Measurements from ENCODE around the gene NEK1. TPM values are rescaled to one million over a fixed set of nuclear protein-coding genes. Genes with fewer than 3 reads are reported as not detected.

NEK1 gene
- total and polyA plus RNA-seq, 2 donors (not counting 3 experiments of a cell fraction or from before 2014, with no cell fraction given), result 2.6 to 10.1 TPM

DNA sequence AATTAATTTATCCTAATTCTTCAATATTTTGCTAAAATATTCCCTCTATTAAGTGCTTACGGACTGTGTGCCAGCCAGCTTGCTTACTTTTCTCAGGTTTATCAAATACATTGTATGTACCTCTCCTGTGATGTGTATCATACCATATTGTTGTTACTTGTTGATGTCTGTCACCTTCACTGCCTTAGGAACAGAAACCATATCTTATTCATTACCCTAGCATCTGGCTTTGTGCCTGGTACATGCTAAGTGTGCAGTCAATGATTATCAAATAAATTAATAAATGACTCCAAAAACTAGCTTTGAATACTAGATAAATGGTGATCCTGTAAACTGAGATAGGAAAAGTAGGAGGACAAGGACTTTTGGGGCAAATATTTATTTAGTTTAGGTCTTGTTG lies 14.9 kb upstream of the NEK1 start:
- no TSS peak for BruUV-seq (replicated peaks)
- no peaks in the 10 kb centered on the region for H3K9me1 ChIP-seq (replicated peaks; ENCODE audit: control insufficient read depth, extremely low read depth, insufficient read depth, low read length)
- no peaks in the 10 kb centered on the region for H3K36me3 ChIP-seq (ENCODE audit: control insufficient read depth in 2 of 2, extremely low read depth in 1 of 2, insufficient read depth in 2 of 2, low read length in 2 of 2)
- no peak overlapping the region for H2AFZ ChIP-seq (ENCODE audit: low read depth, low read length)
- ChIA-PET CTCF (interaction anchor here (0.6 to 0.7 kb wide), 2 partner anchors 22 to 31 kb away, joined by 3 read pairs; no protein-coding TSS in a partner anchor), POLR2A (no interaction called here)
- dilution Hi-C loops (cut with MboI; ENCODE audit: extremely low pct_ligation_motif_present, low sequenced_read_pairs), result no loop called here
- intact Hi-C loops (cut with micrococcal nuclease), result no loop called here
- no peaks in the 10 kb centered on the region for H3K27me3 ChIP-seq (ENCODE audit: control insufficient read depth in 2 of 2, insufficient read depth in 2 of 2, low read length in 2 of 2)
- DNase-seq (ENCODE audit: low read depth, low spot score), result no peak
- peaks cover 56% of the 10 kb centered on the region for H3K79me2 ChIP-seq (ENCODE audit: control insufficient read depth, insufficient read depth, low read length)
- no peak for TF ChIP-seq POLR2A (IDR thresholded peaks at IDR 0.05; ENCODE audit: low read depth, low read length)
- no peak for TF ChIP-seq EZH2 (IDR thresholded peaks at IDR 0.05; ENCODE audit: borderline replicate concordance, low read depth, low read length, severe bottlenecking)
- no peak for TF ChIP-seq MYC (IDR thresholded peaks at IDR 0.05; ENCODE audit: low read depth, low read length)
- TF ChIP-seq, protein P1, sequence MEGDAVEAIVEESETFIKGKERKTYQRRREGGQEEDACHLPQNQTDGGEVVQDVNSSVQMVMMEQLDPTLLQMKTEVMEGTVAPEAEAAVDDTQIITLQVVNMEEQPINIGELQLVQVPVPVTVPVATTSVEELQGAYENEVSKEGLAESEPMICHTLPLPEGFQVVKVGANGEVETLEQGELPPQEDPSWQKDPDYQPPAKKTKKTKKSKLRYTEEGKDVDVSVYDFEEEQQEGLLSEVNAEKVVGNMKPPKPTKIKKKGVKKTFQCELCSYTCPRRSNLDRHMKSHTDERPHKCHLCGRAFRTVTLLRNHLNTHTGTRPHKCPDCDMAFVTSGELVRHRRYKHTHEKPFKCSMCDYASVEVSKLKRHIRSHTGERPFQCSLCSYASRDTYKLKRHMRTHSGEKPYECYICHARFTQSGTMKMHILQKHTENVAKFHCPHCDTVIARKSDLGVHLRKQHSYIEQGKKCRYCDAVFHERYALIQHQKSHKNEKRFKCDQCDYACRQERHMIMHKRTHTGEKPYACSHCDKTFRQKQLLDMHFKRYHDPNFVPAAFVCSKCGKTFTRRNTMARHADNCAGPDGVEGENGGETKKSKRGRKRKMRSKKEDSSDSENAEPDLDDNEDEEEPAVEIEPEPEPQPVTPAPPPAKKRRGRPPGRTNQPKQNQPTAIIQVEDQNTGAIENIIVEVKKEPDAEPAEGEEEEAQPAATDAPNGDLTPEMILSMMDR (IDR thresholded peaks at IDR 0.05; ENCODE audit: extremely low read depth in 1 of 2, insufficient read depth in 1 of 2, low read depth in 1 of 2, low read length in 2 of 2), result no peak
- TF ChIP-seq, protein P2, sequence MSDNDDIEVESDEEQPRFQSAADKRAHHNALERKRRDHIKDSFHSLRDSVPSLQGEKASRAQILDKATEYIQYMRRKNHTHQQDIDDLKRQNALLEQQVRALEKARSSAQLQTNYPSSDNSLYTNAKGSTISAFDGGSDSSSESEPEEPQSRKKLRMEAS (IDR thresholded peaks at IDR 0.05; ENCODE audit: insufficient read depth, insufficient read length), result no peak
- TF ChIP-seq FOS (IDR thresholded peaks at IDR 0.05; ENCODE audit: borderline replicate concordance, insufficient read depth, low read length), result no peak
- TF ChIP-seq GATA2 (IDR thresholded peaks at IDR 0.05; ENCODE audit: insufficient read depth, insufficient read length, low read depth, low read length), result no peak
- no peak for TF ChIP-seq JUN (IDR thresholded peaks at IDR 0.05; ENCODE audit: borderline replicate concordance, insufficient read depth, insufficient read length, low read depth)
- TF ChIP-seq POLR2AphosphoS5 (IDR thresholded peaks at IDR 0.05; ENCODE audit: insufficient read depth, low read depth, low read length), result no peak
- peaks cover 4% of the 10 kb centered on the region for H4K20me1 ChIP-seq (replicated peaks; ENCODE audit: control insufficient read depth, extremely low read depth, insufficient read depth, low read length)
- no peak overlapping the region for H3K4me3 ChIP-seq (replicated peaks in 1 of 3; ENCODE audit: insufficient read depth in 1 of 3, low read depth in 1 of 3, low read length in 3 of 3)
- peaks cover 8% of the 10 kb centered on the region for H3K4me1 ChIP-seq (ENCODE audit: control insufficient read depth, extremely low read depth, insufficient read depth, low read length)
- H3K9me3 ChIP-seq (replicated peaks; ENCODE audit: control insufficient read depth, insufficient read depth, low read length), result no peaks in the 10 kb centered on the region
- H3K9ac ChIP-seq (replicated peaks; ENCODE audit: extremely low read depth, insufficient read depth, low read length), result no peak overlapping the region
- no peak overlapping the region for H3K27ac ChIP-seq (ENCODE audit: insufficient read depth, low read depth, low read length)
- no peak overlapping the region for H3K4me2 ChIP-seq (ENCODE audit: insufficient read depth, low read length)
- FAIRE-seq, result no peak

All from endothelial cell of umbilical vein (primary cell).